Chondrocyte (in vitro differentiated cells): ENCODE data around the gene ELF3. TPM values are rescaled to one million over a fixed set of nuclear protein-coding genes. Genes with fewer than 3 reads are reported as not detected.
"Not testable (repeated sequence)": the region's sequence is repeated elsewhere in the genome, so short reads cannot be mapped to it uniquely, and the experiment has no call there.

Experiments
- DNase-seq: peaks from one replicate; pipeline ENCODE4 v3.0.0; 2021; ENCODE audit warnings: mixed read lengths, low spot score
- H3K27ac Mint-ChIP-seq: one replicate; pipeline ENCODE4 v1.8.0; 2021; ENCODE audit warnings: mild to moderate bottlenecking, moderate library complexity, mixed read lengths; ENCODE audit not compliant: unreplicated experiment
- H3K27me3 Mint-ChIP-seq: 2 replicates; pipeline ENCODE4 v1.8.0; 2021; ENCODE audit warnings: low read depth, mixed read lengths
- H3K36me3 Mint-ChIP-seq: 2 replicates; pipeline ENCODE4 v1.8.0; 2021; ENCODE audit warnings: low read depth, mixed read lengths
- H3K4me1 Mint-ChIP-seq: 2 replicates; pipeline ENCODE4 v1.8.0; 2021; ENCODE audit warnings: low read depth, mild to moderate bottlenecking, mixed read lengths
- H3K4me3 Mint-ChIP-seq: one replicate; pipeline ENCODE4 v1.8.0; 2021; ENCODE audit warnings: mild to moderate bottlenecking, moderate library complexity, mixed read lengths; ENCODE audit not compliant: unreplicated experiment
- H3K9me3 Mint-ChIP-seq: 2 replicates; pipeline ENCODE4 v1.8.0; 2021; ENCODE audit warnings: low read depth, mixed read lengths
- CTCF ChIP-seq: fragments of 200-600 bp; sonication (generic); IDR thresholded peaks from 2 replicates; pipeline ENCODE4 v1.5.0; 2021; ENCODE audit warnings: antibody characterized with exemption, mild to moderate bottlenecking, moderate library complexity
- total RNA-seq: library from RNA; stranded (reverse); gene quantifications from 3 replicates; pipeline ENCODE4 v1.2.1, GENCODE V29; 2021

The ELF3 gene
- total RNA-seq, 1 donor from 2014 or later, result 0.40 TPM

- Mint-ChIP-seq H3K27ac (no peak overlapping the region), H3K4me1 (no peaks in the 10 kb centered on the region), H3K9me3 (no peaks in the 10 kb centered on the region), H3K36me3 (no peaks in the 10 kb centered on the region), H3K4me3 (no peak overlapping the region), H3K27me3 (peaks cover 3% of the 10 kb centered on the region)
- no peak for TF ChIP-seq CTCF
- DNase-seq, result no peak
Observed at GRCh38 chr1:202047977-202048376, 37.6 kb downstream of the ELF3 start.

- no peaks in the 10 kb centered on the region for H3K9me3 Mint-ChIP-seq
- no peak for DNase-seq
- no peaks in the 10 kb centered on the region for H3K4me1 Mint-ChIP-seq
- H3K27ac Mint-ChIP-seq, result no peak overlapping the region
- TF ChIP-seq CTCF, result no peak
- H3K36me3 Mint-ChIP-seq, result no peaks in the 10 kb centered on the region
- H3K4me3 Mint-ChIP-seq, result no peak overlapping the region
- H3K27me3 Mint-ChIP-seq, result peaks cover 3% of the 10 kb centered on the region
Observed at GRCh38 chr1:202049129-202049528, 38.7 kb downstream of the ELF3 start.

- Mint-ChIP-seq H3K4me3 (no peak overlapping the region), H3K36me3 (no peaks in the 10 kb centered on the region), H3K4me1 (peaks cover 9% of the 10 kb centered on the region), H3K27ac (no peak overlapping the region), H3K27me3 (no peaks in the 10 kb centered on the region), H3K9me3 (no peaks in the 10 kb centered on the region)
- DNase-seq, result no peak
- no peak for TF ChIP-seq CTCF
Observed at GRCh38 chr1:202054094-202054493, 43.7 kb downstream of the ELF3 start.

- not testable (repeated sequence) for H3K27ac Mint-ChIP-seq, H3K36me3 Mint-ChIP-seq, H3K9me3 Mint-ChIP-seq, H3K4me3 Mint-ChIP-seq, H3K27me3 Mint-ChIP-seq, H3K4me1 Mint-ChIP-seq, DNase-seq
Observed at GRCh38 chr1:202054673-202055072, 44.3 kb downstream of the ELF3 start.

GRCh38 chr1:202056644-202057334, 46.4 kb downstream of the ELF3 start:
- Mint-ChIP-seq H3K4me3 (no peak overlapping the region), H3K9me3 (no peaks in the 10 kb centered on the region), H3K36me3 (no peaks in the 10 kb centered on the region), H3K27me3 (no peaks in the 10 kb centered on the region), H3K27ac (no peak overlapping the region), H3K4me1 (peaks cover 9% of the 10 kb centered on the region)
- TF ChIP-seq CTCF, result no peak
- no peak for DNase-seq

- DNase-seq, H3K4me1 Mint-ChIP-seq, H3K27me3 Mint-ChIP-seq, H3K36me3 Mint-ChIP-seq, H3K27ac Mint-ChIP-seq, H3K4me3 Mint-ChIP-seq, H3K9me3 Mint-ChIP-seq: not testable (repeated sequence)
Observed at GRCh38 chr1:202057335-202057704, 46.9 kb downstream of the ELF3 start.
